GM10248 (cell line): Measurements from ENCODE around the gene ZNF652.

Source experiments
- CTCF ChIA-PET: fragments of 300-600 bp; sonication (Branson Sonifier 250); formaldehyde crosslinking; extraction: SDS; loops from one replicate; lab custom pipeline; 2021; ENCODE audit warnings: antibody characterized with exemption; lab: Yijun Ruan, JAX
- POLR2A ChIA-PET: fragments of 350-650 bp; sonication (Branson Sonifier 250); formaldehyde crosslinking; extraction: SDS; loops from one replicate; lab custom pipeline; 2020; ENCODE audit warnings: antibody characterized with exemption; lab: Yijun Ruan, JAX
- DNase-seq: peaks from one replicate; pipeline ENCODE4 v3.0.0; 2012; ENCODE audit errors: extremely low spot score
- CTCF ChIP-seq: IDR thresholded peaks from 2 replicates; pipeline ENCODE4 v1.5.1; 2012; ENCODE audit warnings: mild to moderate bottlenecking, low read depth; ENCODE audit errors: extremely low read depth, missing control alignments, control extremely low read depth

Gene ZNF652

GRCh38 chr17:49244839-49245238 is 117.2 kb downstream of the ZNF652 start:
- no peak for TF ChIP-seq CTCF
- ChIA-PET POLR2A (no interaction called here), CTCF (no interaction called here)
- no peak for DNase-seq
